ENCODE measurements around the gene IL20. TPM values are rescaled to one million over a fixed set of nuclear protein-coding genes. Genes with fewer than 3 reads are reported as not detected.

Gene IL20
- total RNA-seq, 2 experiments from 2014 or later: not detected

- intact Hi-C loops (cut with micrococcal nuclease; ENCODE audit: unreplicated experiment): loop anchor here (5.0 kb wide), 2 partner anchors 46 to 116 kb away; no protein-coding TSS in a partner anchor
- Histone ChIP-seq H4K20me1 (ENCODE audit: insufficient read depth, low read length) (no peaks in the 10 kb centered on the region), H3K27ac (ENCODE audit: low read depth, low read length, poor library complexity, severe bottlenecking) (no peak overlapping the region), H3K9me3 (ENCODE audit: low read length) (no peaks in the 10 kb centered on the region), H3K79me2 (ENCODE audit: insufficient read depth, low read depth, low read length) (no peaks in the 10 kb centered on the region), H3K36me3 (ENCODE audit: insufficient read depth, low read length) (no peaks in the 10 kb centered on the region), H2AFZ (ENCODE audit: low read length) (no peak overlapping the region), H3K4me2 (ENCODE audit: low read length) (no peak overlapping the region), H3K4me1 (ENCODE audit: insufficient read depth, low read length, poor library complexity, severe bottlenecking) (no peaks in the 10 kb centered on the region), H3K9me2 (ENCODE audit: insufficient read depth, low read length) (no peaks in the 10 kb centered on the region), H3K4me3 (ENCODE audit: low read depth, low read length, poor library complexity, severe bottlenecking) (no peak overlapping the region)
- no TSS peak for BruUV-seq (replicated peaks)
- ChIA-PET POLR2A (no interaction called here), CTCF (ENCODE audit: unreplicated experiment) (interaction anchor here (1.3 kb wide), 1 partner anchor 47 kb away, joined by 3 read pairs; no protein-coding TSS in a partner anchor)
- TF ChIP-seq, protein P1, sequence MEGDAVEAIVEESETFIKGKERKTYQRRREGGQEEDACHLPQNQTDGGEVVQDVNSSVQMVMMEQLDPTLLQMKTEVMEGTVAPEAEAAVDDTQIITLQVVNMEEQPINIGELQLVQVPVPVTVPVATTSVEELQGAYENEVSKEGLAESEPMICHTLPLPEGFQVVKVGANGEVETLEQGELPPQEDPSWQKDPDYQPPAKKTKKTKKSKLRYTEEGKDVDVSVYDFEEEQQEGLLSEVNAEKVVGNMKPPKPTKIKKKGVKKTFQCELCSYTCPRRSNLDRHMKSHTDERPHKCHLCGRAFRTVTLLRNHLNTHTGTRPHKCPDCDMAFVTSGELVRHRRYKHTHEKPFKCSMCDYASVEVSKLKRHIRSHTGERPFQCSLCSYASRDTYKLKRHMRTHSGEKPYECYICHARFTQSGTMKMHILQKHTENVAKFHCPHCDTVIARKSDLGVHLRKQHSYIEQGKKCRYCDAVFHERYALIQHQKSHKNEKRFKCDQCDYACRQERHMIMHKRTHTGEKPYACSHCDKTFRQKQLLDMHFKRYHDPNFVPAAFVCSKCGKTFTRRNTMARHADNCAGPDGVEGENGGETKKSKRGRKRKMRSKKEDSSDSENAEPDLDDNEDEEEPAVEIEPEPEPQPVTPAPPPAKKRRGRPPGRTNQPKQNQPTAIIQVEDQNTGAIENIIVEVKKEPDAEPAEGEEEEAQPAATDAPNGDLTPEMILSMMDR (conservative IDR thresholded peaks at IDR 0.05; ENCODE audit: low read length): no peak
- TF ChIP-seq EZH2phosphoT487 (IDR thresholded peaks at IDR 0.05; ENCODE audit: borderline replicate concordance, low read depth, low read length): no peak
- DNase-seq (ENCODE audit: low spot score): no peak
Observed at GRCh38 chr1:206866062-206866461, 639 bp downstream of the IL20 start.

DNA sequence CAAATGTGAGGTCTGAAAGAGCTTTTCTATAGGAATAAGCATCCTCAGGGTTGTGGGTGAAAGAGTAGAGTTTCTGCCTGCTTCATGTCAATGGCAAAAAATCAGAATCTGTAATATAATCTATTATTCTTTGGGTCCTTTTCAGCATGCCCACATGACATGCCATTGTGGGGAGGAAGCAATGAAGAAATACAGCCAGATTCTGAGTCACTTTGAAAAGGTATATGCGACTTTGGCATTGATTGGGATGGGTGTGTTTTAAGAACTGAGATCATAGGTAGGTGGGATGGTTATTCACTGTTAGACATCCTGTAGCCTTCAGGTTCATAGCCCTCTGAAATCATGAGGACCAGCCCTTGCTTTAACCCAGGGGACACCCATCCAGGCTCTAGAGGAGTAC lies 1.8 kb downstream of the IL20 start:
- POLR2A ChIA-PET: no interaction called here
- Histone ChIP-seq H3K36me3 (ENCODE audit: insufficient read depth, low read length) (no peaks in the 10 kb centered on the region), H2AFZ (ENCODE audit: low read length) (no peak overlapping the region), H3K4me2 (ENCODE audit: low read length) (no peak overlapping the region), H3K4me1 (ENCODE audit: insufficient read depth, low read length, poor library complexity, severe bottlenecking) (no peaks in the 10 kb centered on the region), H3K4me3 (ENCODE audit: low read depth, low read length, poor library complexity, severe bottlenecking) (no peak overlapping the region), H3K27ac (ENCODE audit: low read depth, low read length, poor library complexity, severe bottlenecking) (no peak overlapping the region), H3K79me2 (ENCODE audit: insufficient read depth, low read depth, low read length) (no peaks in the 10 kb centered on the region), H4K20me1 (ENCODE audit: insufficient read depth, low read length) (no peaks in the 10 kb centered on the region), H3K9me3 (ENCODE audit: low read length) (no peaks in the 10 kb centered on the region), H3K9me2 (ENCODE audit: insufficient read depth, low read length) (no peaks in the 10 kb centered on the region)
- intact Hi-C loops (cut with micrococcal nuclease; ENCODE audit: unreplicated experiment): loop anchor here (5.0 kb wide), 2 partner anchors 45 to 115 kb away; no protein-coding TSS in a partner anchor
- CTCF ChIA-PET (ENCODE audit: unreplicated experiment): no interaction called here
- BruUV-seq (replicated peaks): no TSS peak
- no peak for DNase-seq (ENCODE audit: low spot score)
- TF ChIP-seq EZH2phosphoT487 (IDR thresholded peaks at IDR 0.05; ENCODE audit: borderline replicate concordance, low read depth, low read length): no peak
- TF ChIP-seq, protein P1 (conservative IDR thresholded peaks at IDR 0.05; ENCODE audit: low read length): no peak

DNA sequence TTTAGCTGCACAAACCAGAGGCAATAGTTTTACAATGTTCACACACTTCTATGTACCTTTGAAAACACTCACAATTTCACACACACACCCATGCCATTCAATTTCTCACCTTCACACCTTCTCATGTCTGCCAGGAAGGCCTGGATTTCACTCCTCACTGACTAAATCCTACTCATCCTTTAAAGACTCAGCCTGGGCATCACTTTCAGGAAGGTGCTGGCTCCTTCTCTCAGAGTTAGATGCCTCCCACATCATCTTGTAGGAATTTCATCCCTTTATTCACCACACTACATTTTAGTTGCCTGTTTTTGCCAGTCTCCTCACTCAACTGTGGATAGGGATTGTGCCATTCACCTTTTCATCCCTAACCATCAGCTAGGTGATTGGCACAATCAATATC lies 2.3 kb downstream of the IL20 start:
- H3K27ac ChIP-seq (ENCODE audit: low read depth, low read length, poor library complexity, severe bottlenecking): no peak overlapping the region
- no peaks in the 10 kb centered on the region for H3K9me3 ChIP-seq (ENCODE audit: low read length)
- BruUV-seq (replicated peaks): no TSS peak
- H3K4me2 ChIP-seq (ENCODE audit: low read length): no peak overlapping the region
- no peak overlapping the region for H3K4me3 ChIP-seq (ENCODE audit: low read depth, low read length, poor library complexity, severe bottlenecking)
- H3K79me2 ChIP-seq (ENCODE audit: insufficient read depth, low read depth, low read length): no peaks in the 10 kb centered on the region
- CTCF ChIA-PET (ENCODE audit: unreplicated experiment): no interaction called here
- TF ChIP-seq EZH2phosphoT487 (IDR thresholded peaks at IDR 0.05; ENCODE audit: borderline replicate concordance, low read depth, low read length): no peak
- TF ChIP-seq, protein P1 (conservative IDR thresholded peaks at IDR 0.05; ENCODE audit: low read length): no peak
- POLR2A ChIA-PET: no interaction called here
- H4K20me1 ChIP-seq (ENCODE audit: insufficient read depth, low read length): no peaks in the 10 kb centered on the region
- no peaks in the 10 kb centered on the region for H3K4me1 ChIP-seq (ENCODE audit: insufficient read depth, low read length, poor library complexity, severe bottlenecking)
- no peak overlapping the region for H2AFZ ChIP-seq (ENCODE audit: low read length)
- intact Hi-C loops (cut with micrococcal nuclease; ENCODE audit: unreplicated experiment): loop anchor here (5.0 kb wide), 2 partner anchors 45 to 115 kb away; no protein-coding TSS in a partner anchor
- no peaks in the 10 kb centered on the region for H3K9me2 ChIP-seq (ENCODE audit: insufficient read depth, low read length)
- DNase-seq (ENCODE audit: low spot score): no peak
- H3K36me3 ChIP-seq (ENCODE audit: insufficient read depth, low read length): no peaks in the 10 kb centered on the region

Measured in OCI-LY7 (cell line).